HG03045 (cell line): ENCODE results near the gene LIMK2.

Experiments
- ATAC-seq: cut with Tn5 transposase; IDR thresholded peaks from one replicate; pipeline ENCODE4 v1.9.1; 2021; ENCODE audit warnings: mild to moderate bottlenecking, moderate library complexity; ENCODE audit not compliant: unreplicated experiment

Gene LIMK2

DNA sequence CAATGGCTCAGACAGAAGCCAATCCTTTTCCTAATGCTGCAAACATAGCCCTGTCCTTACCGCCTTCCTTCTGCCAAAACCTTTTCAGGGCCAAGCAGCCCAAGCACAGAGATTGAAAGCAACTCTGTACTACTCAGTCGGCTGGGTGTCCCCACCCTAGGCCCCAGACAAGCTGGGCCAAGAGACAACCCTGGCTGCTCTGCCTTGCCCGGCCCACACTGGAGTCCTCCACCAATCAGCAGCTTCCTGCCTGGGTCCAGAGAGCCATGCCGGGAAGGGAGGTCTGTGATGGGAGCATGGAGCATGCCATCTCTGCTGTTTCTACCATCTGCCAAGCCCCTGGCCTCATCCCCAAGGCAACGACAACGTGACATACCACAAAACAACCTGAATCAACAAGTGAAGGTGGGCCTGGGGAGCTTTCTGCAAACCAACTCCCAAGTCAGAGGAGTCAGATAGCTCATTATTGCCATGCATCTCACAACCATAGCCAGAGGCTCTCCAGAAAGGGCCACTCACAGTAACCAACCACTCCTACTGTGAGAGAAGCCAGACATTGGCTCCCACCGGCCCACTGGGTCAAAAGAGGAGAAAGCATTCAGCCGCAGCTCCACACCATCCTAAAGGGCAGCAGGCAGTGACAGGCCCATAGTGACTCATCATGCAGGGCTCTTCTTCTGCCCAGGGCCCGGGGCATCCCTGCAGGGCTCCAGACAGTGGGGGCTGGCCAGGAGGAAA lies 115.9 kb downstream of the LIMK2 start:
- ATAC-seq: no peak

GRCh38 chr22:31328544-31328960 lies 116.5 kb downstream of the LIMK2 start:
- ATAC-seq: no peak

DNA sequence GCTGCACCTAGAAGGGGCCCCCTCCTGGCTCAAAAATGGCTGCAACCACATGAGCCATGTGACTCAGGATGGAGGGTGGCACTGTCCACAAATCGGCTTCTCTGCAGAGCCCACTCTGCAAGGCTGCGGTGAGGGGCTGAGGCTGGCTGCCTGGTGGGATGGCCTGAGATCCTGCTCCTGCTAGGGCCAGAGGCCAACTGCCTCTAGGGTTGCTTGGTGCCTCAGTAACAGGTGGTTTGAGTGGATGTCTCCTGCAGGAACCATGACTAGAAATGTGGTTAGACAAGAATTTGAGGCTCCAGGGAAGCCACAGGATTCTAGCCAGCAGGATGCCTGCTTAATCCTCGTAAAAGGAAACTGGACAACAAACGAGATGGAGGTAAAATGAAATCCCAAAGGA lies 116.9 kb downstream of the LIMK2 start:
- ATAC-seq: no peak
